ENCODE results near the gene SNX6. TPM values are rescaled to one million over a fixed set of nuclear protein-coding genes. Genes with fewer than 3 reads are reported as not detected.
A peak's percentile ranks its signal among the peaks of the same experiment; 100 is the strongest.

Gene SNX6
- total and polyA plus RNA-seq, 2 experiments from 2014 or later = 110 to 157 TPM

GRCh38 chr14:34628681-34629135 is 1.2 kb downstream of the SNX6 start:
- Histone ChIP-seq H3F3A (replicated peaks; ENCODE audit: low read depth) (no peaks in the 10 kb centered on the region), H4K20me1 (replicated peaks; ENCODE audit: insufficient read depth) (no peaks in the 10 kb centered on the region; the same call in 1 of the 2 replicates), H3K4me1 (ENCODE audit: insufficient read depth) (peaks cover 6% of the 10 kb centered on the region), H3K27ac (ENCODE audit: low read depth) (no peak overlapping the region), H3K79me2 (replicated peaks; ENCODE audit: insufficient read depth) (peaks cover 36% of the 10 kb centered on the region), H3K36me3 (ENCODE audit: insufficient read depth) (no peaks in the 10 kb centered on the region), H3K27me3 (ENCODE audit: insufficient read depth) (no peaks in the 10 kb centered on the region), H2AFZ (no peak overlapping the region), H3K4me2 (peak overlapping the region; percentile 77), H3K9me2 (ENCODE audit: insufficient read depth) (no peaks in the 10 kb centered on the region), H3K4me3 (peak overlapping the region; percentile 97)
- H3K27ac Mint-ChIP-seq = no peak overlapping the region
- H3K36me3 Mint-ChIP-seq (ENCODE audit: low read depth) = peaks cover 15% of the 10 kb centered on the region
- DNase-seq (ENCODE audit: low spot score) (no peak), ATAC-seq (no peak)
- peaks cover 4% of the 10 kb centered on the region for H3K27me3 Mint-ChIP-seq (ENCODE audit: insufficient read depth, low read depth, poor library complexity)
- H3K4me3 Mint-ChIP-seq = peak overlapping the region; percentile 93
- TF ChIP-seq CTCF (conservative IDR thresholded peaks at IDR 0.05; ENCODE audit: low read depth in 2 of 2) (no peak), CREB1 (CRISPR knock-in tag; IDR thresholded peaks at IDR 0.05; ENCODE audit: low read depth) (no peak), ZNF331 (CRISPR knock-in tag; IDR thresholded peaks at IDR 0.05; ENCODE audit: low read depth) (no peak), STAT1 (IDR thresholded peaks at IDR 0.05; ENCODE audit: unreplicated experiment) (no peak), ETS1 (IDR thresholded peaks at IDR 0.05) (no peak), ZNF114 (CRISPR knock-in tag; IDR thresholded peaks at IDR 0.05) (no peak), POLR2AphosphoS5 (IDR thresholded peaks at IDR 0.05; ENCODE audit: low read depth) (no peak), REST (IDR thresholded peaks at IDR 0.05; ENCODE audit: unreplicated experiment) (no peak), EZH2 (IDR thresholded peaks at IDR 0.05; ENCODE audit: low read depth, unreplicated experiment) (no peak), EZH2phosphoT487 (IDR thresholded peaks at IDR 0.05; ENCODE audit: unreplicated experiment) (no peak), JUNB (IDR thresholded peaks at IDR 0.05; ENCODE audit: unreplicated experiment) (no peak), ZNF462 (CRISPR knock-in tag; IDR thresholded peaks at IDR 0.05) (no peak)
- peaks cover 8% of the 10 kb centered on the region for H3K9me3 Mint-ChIP-seq
- peaks cover 6% of the 10 kb centered on the region for H3K4me1 Mint-ChIP-seq
